K562 (cell line): ENCODE data around the gene LEO1. TPM values are rescaled to one million over a fixed set of nuclear protein-coding genes. Genes with fewer than 3 reads are reported as not detected.
A peak's percentile ranks its signal among the peaks of the same experiment; 100 is the strongest.

ENCODE experiments used
- AFF4 ChIP-seq: sonication (generic); formaldehyde crosslinking; IDR thresholded peaks from 2 replicates; pipeline ENCODE4 v1.8.0; 2023; ENCODE audit warnings: mild to moderate bottlenecking, missing genetic modification reagents
- C11orf30 ChIP-seq: fragments of 450-650 bp; IDR thresholded peaks from 2 replicates; pipeline ENCODE4 v1.6.1; 2016; ENCODE audit warnings: low read depth, mild to moderate bottlenecking
- CHAMP1 ChIP-seq: fragments of 450-650 bp; IDR thresholded peaks from 2 replicates; pipeline ENCODE4 v1.6.1; 2016; ENCODE audit warnings: mild to moderate bottlenecking
- DPF2 ChIP-seq: fragments of 450-650 bp; IDR thresholded peaks from 2 replicates; pipeline ENCODE4 v1.6.1; 2016
- FOSL1 ChIP-seq: fragments of 200-800 bp; sonication (Bioruptor generic); conservative IDR thresholded peaks from 2 replicates; pipeline ENCODE4 v1.6.1; 2016; ENCODE audit warnings: missing genetic modification characterization, missing compliant biosample characterization
- FOXJ3 ChIP-seq: sonication (generic); formaldehyde crosslinking; IDR thresholded peaks from 2 replicates; pipeline ENCODE4 v1.4.0; 2020; ENCODE audit warnings: mild to moderate bottlenecking, missing genetic modification reagents
- HDAC6 ChIP-seq: IDR thresholded peaks from 2 replicates; pipeline ENCODE4 v1.6.1; 2012; ENCODE audit warnings: low read depth, mild to moderate bottlenecking, control low read depth, inconsistent platforms, low read length, moderate library complexity
- POLR2AphosphoS2 ChIP-seq: IDR thresholded peaks from 2 replicates; pipeline ENCODE4 v1.6.1; 2012; ENCODE audit warnings: low read length, improper control_type of control experiment
- STAT6 ChIP-seq: sonication (generic); formaldehyde crosslinking; IDR thresholded peaks from 2 replicates; pipeline ENCODE4 v1.8.1; 2023; ENCODE audit warnings: mild to moderate bottlenecking, missing genetic modification reagents
- THRA ChIP-seq: fragments of 450-650 bp; IDR thresholded peaks from 2 replicates; pipeline ENCODE4 v1.6.1; 2017; ENCODE audit warnings: mild to moderate bottlenecking, moderate library complexity
- ZBTB12 ChIP-seq: fragments of 250-450 bp; sonication (Bioruptor Pico); IDR thresholded peaks from 2 replicates; pipeline ENCODE4 v1.4.0; 2020
- ZBTB7A ChIP-seq: IDR thresholded peaks from 2 replicates; pipeline ENCODE4 v1.6.1; 2011; ENCODE audit warnings: low read depth, mild to moderate bottlenecking, low read length, moderate library complexity, borderline replicate concordance; ENCODE audit not compliant: control insufficient read depth
- ZNF217 ChIP-seq: sonication (generic); formaldehyde crosslinking; IDR thresholded peaks from 2 replicates; pipeline ENCODE4 v1.8.0; 2022; ENCODE audit warnings: mild to moderate bottlenecking, missing genetic modification reagents
- ZNF253 ChIP-seq: fragments of 250-450 bp; sonication (Bioruptor Pico); conservative IDR thresholded peaks from 2 replicates; pipeline ENCODE4 v1.6.1; 2021; ENCODE audit warnings: mild to moderate bottlenecking
- ZNF311 ChIP-seq: fragments of 250-450 bp; sonication (Bioruptor Pico); IDR thresholded peaks from 2 replicates; pipeline ENCODE4 v1.4.0; 2020; ENCODE audit warnings: mild to moderate bottlenecking, moderate library complexity
- ZNF551 ChIP-seq: fragments of 250-450 bp; sonication (Bioruptor Pico); IDR thresholded peaks from 2 replicates; pipeline ENCODE4 v1.5.0; 2021; ENCODE audit warnings: mild to moderate bottlenecking, moderate library complexity
- polyA plus RNA-seq, 8 experiments: library from polyadenylated mRNA; depleted of rRNA in 4 of 8; stranded (reverse) in 5 of 8; unstranded in 3 of 8; fragments of >200 nt; fragmentation: Nextera tagmentation in 2 of 8; fragmentation: Illumina TruSeq in 1 of 8; extraction: Ambion mirVana in 2 of 8; extraction: Trizol in 1 of 8; gene quantifications; 2 replicates each; pipeline versions ENCODE4 v1.2.1 to v1.2.3, GENCODE V29; 2011 to 2014; ENCODE audit warnings: inconsistent platforms in 1 of 8, missing spikeins in 1 of 8
- total RNA-seq, 7 experiments: library from RNA; depleted of rRNA in 6 of 7; stranded (reverse); fragments of >200 nt in 6 of 7; fragmentation: Illumina TruSeq in 2 of 7; extraction: Trizol in 2 of 7; gene quantifications; 2 replicates each; pipeline versions ENCODE4 v1.2.1 to v1.2.3, GENCODE V29; 2011 to 2021; ENCODE audit warnings: low replicate concordance in 1 of 7

The LEO1 gene
- total and polyA plus RNA-seq, 9 of the 15 experiments (the other 6 are each of a cell fraction or from before 2014, with no cell fraction given): 8.4 to 48.3 (median 37.9) TPM

- no peak for TF ChIP-seq ZBTB12 (CRISPR knock-in tag)
- TF ChIP-seq ZNF253 (CRISPR knock-in tag): no peak
- TF ChIP-seq POLR2AphosphoS2: no peak
- TF ChIP-seq THRA: no peak
- TF ChIP-seq CHAMP1: no peak
- TF ChIP-seq FOXJ3 (CRISPR knock-in tag): no peak
- TF ChIP-seq ZNF551 (CRISPR knock-in tag): no peak
- TF ChIP-seq ZBTB7A: peak; percentile 81; the same call in 1 of the 2 replicates
- TF ChIP-seq ZNF217 (CRISPR knock-in tag): no peak
- no peak for TF ChIP-seq C11orf30
- peak; percentile 69 for TF ChIP-seq FOSL1 (tag)
- TF ChIP-seq HDAC6: no peak
- peak; percentile 81; the same call in 1 of the 2 replicates for TF ChIP-seq AFF4
- 0 out of 2 replicates have a peak, but pooled peaks have one; percentile 19 for TF ChIP-seq DPF2
- TF ChIP-seq ZNF311 (CRISPR knock-in tag): no peak
- no peak for TF ChIP-seq STAT6 (CRISPR knock-in tag)
Measured at GRCh38 chr15:52019394-52020220, 48.0 kb upstream of the LEO1 start (continued).
